Natural killer cell (primary cell): ENCODE results near the gene KIAA1671. TPM values are rescaled to one million over a fixed set of nuclear protein-coding genes. Genes with fewer than 3 reads are reported as not detected.

Experiments
- ATAC-seq, 3 donors: fragments of 150-1000 bp in 2 of 3; fragments of 200-7000 bp in 1 of 3; cut with Tn5 transposase; 1 replicate in 1 of 3; 2 replicates in 2 of 3; pipeline ENCODE4 v1.10.0; 2021; ENCODE audit warnings: mild to moderate bottlenecking in 2 of 3, moderate library complexity in 2 of 3
- DNase-seq, 2 donors: peaks; one replicate each; pipeline versions ENCODE4 v3.0.0 to v3.0.0-alpha.2; 2013 to 2021; ENCODE audit warnings: mixed read lengths in 1 of 2
- H3K27ac ChIP-seq: one replicate; pipeline ENCODE4 v1.5.1; 2013; ENCODE audit warnings: mild to moderate bottlenecking, low read length
- H3K27me3 ChIP-seq: one replicate; pipeline ENCODE4 v1.6.1; 2013; ENCODE audit warnings: low read length; ENCODE audit not compliant: control insufficient read depth, insufficient read depth
- H3K36me3 ChIP-seq: one replicate; pipeline ENCODE4 v1.6.1; 2013; ENCODE audit warnings: low read length; ENCODE audit not compliant: control insufficient read depth, insufficient read depth
- H3K4me1 ChIP-seq: one replicate; pipeline ENCODE4 v1.6.1; 2013; ENCODE audit warnings: low read length; ENCODE audit not compliant: control insufficient read depth, insufficient read depth
- H3K4me3 ChIP-seq: one replicate; pipeline ENCODE4 v1.5.1; 2013; ENCODE audit warnings: low read length
- H3K9me3 ChIP-seq: one replicate; pipeline ENCODE4 v1.6.1; 2013; ENCODE audit warnings: low read length; ENCODE audit not compliant: control insufficient read depth, insufficient read depth
- H3K27ac Mint-ChIP-seq, 2 donors: one replicate each; pipeline ENCODE4 v1.8.0; 2022; ENCODE audit warnings: mild to moderate bottlenecking in 2 of 2, mixed read lengths in 2 of 2, moderate library complexity in 1 of 2
- H3K27me3 Mint-ChIP-seq, 2 donors: one replicate each; pipeline ENCODE4 v1.8.0; 2022; ENCODE audit warnings: low read depth in 2 of 2, mixed read lengths in 2 of 2
- H3K36me3 Mint-ChIP-seq: one replicate; pipeline ENCODE4 v1.8.0; 2022; ENCODE audit warnings: mixed read lengths
- H3K4me1 Mint-ChIP-seq, 2 donors: one replicate each; pipeline ENCODE4 v1.8.0; 2022; ENCODE audit warnings: mixed read lengths in 2 of 2
- H3K4me3 Mint-ChIP-seq: one replicate; pipeline ENCODE4 v1.8.0; 2022; ENCODE audit warnings: mild to moderate bottlenecking, moderate library complexity, mixed read lengths
- H3K9me3 Mint-ChIP-seq, 2 donors: one replicate each; pipeline ENCODE4 v1.8.0; 2022; ENCODE audit warnings: mixed read lengths in 2 of 2
- WGBS: methylation state at CpG from one replicate; pipeline ENCODE4 v1.1.7; 2013; ENCODE audit warnings: missing lambda C conversion rate; ENCODE audit not compliant: insufficient coverage; 5-methylcytosine and 5-hydroxymethylcytosine counted together
- intact Hi-C: fragments of 100-400 bp; cut with micrococcal nuclease; formaldehyde crosslinking; loops from one replicate; pipeline ENCODE4 v1.14.2; 2022
- total RNA-seq, 4 donors: library from RNA; stranded (reverse); fragments of 120-200 nt in 1 of 4; gene quantifications; one replicate each; pipeline versions ENCODE4 v1.2.3 to v1.2.4, GENCODE V29; 2013 to 2022
- TF ChIP-seq, protein P1 (sequence below): fragments of 200-600 bp; IDR thresholded peaks from one replicate; pipeline ENCODE4 v1.8.0; 2022; ENCODE audit warnings: antibody characterized with exemption

The KIAA1671 gene
- total RNA-seq, 3 donors from 2014 or later (not counting 1 experiment from before 2014, with no cell fraction given): 3.6 to 24.0 (median 7.3) TPM

DNA sequence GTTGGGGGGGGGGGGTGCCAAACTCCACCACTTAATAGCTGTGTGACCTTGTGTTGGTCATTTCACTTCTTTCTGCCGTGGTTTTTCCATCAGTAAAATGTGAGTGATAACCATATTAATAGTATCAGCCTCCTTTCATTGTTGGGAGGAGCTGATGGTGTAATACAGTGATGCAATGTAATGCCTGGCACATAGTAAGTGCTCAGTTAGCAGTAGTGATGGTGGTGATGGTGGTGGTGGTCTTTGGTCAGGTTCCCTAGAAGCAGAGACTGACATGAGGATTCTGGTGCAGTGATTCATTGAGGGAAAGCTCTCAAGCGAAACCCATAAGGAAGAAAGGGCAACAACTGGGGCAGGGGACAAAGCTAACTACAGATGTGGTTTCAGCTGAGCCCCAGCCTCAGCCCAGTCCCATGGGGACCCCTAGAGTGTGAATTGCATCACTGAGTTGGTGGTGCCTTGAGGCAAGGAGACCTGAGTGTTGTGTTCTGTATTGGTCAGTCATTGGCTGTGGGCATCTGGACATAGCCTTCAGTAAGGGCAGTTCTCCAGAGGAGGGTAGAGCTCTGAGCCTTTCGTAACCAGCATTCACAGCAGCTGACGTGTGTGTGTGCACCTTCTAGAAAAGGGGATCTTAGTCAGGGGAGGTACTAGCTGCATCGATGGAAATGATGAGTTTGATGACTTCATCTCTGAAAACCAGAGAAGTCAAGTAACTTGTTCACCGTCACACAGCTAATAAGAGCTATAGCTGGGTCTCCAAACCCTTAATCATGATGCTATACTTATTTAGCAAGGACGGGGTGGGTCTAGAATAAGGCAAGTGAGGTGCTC lies 153.5 kb downstream of the KIAA1671 start:
- DNase-seq (no peak), ATAC-seq (no peak)
- no peak overlapping the region for H3K27ac ChIP-seq
- Mint-ChIP-seq H3K27me3 (peaks cover 0 to 8% of the 10 kb centered on the region in 2 donors), H3K27ac (no peak overlapping the region), H3K36me3 (no peaks in the 10 kb centered on the region), H3K4me3 (no peak overlapping the region), H3K4me1 (peaks cover 6 to 16% of the 10 kb centered on the region in 2 donors), H3K9me3 (no peaks in the 10 kb centered on the region)
- intact Hi-C loops: no loop called here
- H3K27me3 ChIP-seq: no peaks in the 10 kb centered on the region
- no peaks in the 10 kb centered on the region for H3K36me3 ChIP-seq
- H3K4me1 ChIP-seq: peaks cover 7% of the 10 kb centered on the region
- no peaks in the 10 kb centered on the region for H3K9me3 ChIP-seq
- H3K4me3 ChIP-seq: no peak overlapping the region
- TF ChIP-seq, protein P1, sequence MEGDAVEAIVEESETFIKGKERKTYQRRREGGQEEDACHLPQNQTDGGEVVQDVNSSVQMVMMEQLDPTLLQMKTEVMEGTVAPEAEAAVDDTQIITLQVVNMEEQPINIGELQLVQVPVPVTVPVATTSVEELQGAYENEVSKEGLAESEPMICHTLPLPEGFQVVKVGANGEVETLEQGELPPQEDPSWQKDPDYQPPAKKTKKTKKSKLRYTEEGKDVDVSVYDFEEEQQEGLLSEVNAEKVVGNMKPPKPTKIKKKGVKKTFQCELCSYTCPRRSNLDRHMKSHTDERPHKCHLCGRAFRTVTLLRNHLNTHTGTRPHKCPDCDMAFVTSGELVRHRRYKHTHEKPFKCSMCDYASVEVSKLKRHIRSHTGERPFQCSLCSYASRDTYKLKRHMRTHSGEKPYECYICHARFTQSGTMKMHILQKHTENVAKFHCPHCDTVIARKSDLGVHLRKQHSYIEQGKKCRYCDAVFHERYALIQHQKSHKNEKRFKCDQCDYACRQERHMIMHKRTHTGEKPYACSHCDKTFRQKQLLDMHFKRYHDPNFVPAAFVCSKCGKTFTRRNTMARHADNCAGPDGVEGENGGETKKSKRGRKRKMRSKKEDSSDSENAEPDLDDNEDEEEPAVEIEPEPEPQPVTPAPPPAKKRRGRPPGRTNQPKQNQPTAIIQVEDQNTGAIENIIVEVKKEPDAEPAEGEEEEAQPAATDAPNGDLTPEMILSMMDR: no peak
- 77% methylated on average over 5 of the region's 7 CpGs for whole genome bisulfite sequencing

DNA sequence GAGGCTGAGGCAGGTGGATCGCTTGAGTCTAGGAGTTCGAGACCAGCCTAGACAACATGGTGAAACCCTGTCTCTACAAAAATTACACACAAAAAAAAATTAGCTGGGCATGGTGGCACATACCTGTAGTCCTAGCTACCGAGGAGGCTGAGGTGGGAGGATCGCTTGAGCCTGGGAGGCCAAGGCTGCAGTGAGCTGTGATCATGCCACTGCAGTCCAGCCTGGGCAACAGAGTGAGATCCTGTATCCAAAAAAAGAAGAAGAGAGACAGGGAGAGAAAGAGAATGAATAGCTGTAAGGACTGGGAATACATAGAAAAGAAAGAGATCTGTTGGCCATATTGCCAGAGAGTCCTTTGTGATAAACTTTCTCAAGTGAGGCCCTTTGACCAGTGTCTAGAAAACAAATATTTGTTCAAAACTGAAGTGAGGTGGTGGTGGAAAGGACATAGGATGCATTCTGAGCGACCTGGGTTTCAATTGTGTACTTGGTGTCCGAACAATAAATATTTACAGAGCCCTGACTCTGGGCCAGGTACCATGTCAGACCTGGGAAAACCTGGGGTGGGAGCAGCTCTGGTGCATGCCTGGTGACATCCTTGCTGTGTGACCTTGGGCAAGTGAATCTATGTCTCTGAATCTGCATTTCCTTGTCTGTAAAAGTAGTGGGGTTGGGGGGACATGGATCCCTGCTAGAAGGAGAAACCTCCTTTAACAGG lies 157.5 kb downstream of the KIAA1671 start:
- WGBS: 96% methylated on average over 5 of the region's 6 CpGs
- ATAC-seq (no peak), DNase-seq (no peak)
- TF ChIP-seq, protein P1: no peak
- peaks cover 0 to 8% of the 10 kb centered on the region in 2 donors for H3K27me3 Mint-ChIP-seq
- no peaks in the 10 kb centered on the region for H3K36me3 Mint-ChIP-seq
- peak overlapping the region in 1 of 2 donors; percentile 90 for H3K27ac Mint-ChIP-seq
- H3K4me3 Mint-ChIP-seq: peak overlapping the region; percentile 89
- H3K36me3 ChIP-seq: no peaks in the 10 kb centered on the region
- H3K27ac ChIP-seq: no peak overlapping the region
- peaks cover 18% of the 10 kb centered on the region for H3K4me1 ChIP-seq
- intact Hi-C loops: no loop called here
- H3K27me3 ChIP-seq: no peaks in the 10 kb centered on the region
- H3K9me3 Mint-ChIP-seq: no peaks in the 10 kb centered on the region
- H3K4me3 ChIP-seq: no peak overlapping the region
- no peaks in the 10 kb centered on the region for H3K9me3 ChIP-seq
- peaks cover 19 to 24% of the 10 kb centered on the region in 2 donors for H3K4me1 Mint-ChIP-seq

DNA sequence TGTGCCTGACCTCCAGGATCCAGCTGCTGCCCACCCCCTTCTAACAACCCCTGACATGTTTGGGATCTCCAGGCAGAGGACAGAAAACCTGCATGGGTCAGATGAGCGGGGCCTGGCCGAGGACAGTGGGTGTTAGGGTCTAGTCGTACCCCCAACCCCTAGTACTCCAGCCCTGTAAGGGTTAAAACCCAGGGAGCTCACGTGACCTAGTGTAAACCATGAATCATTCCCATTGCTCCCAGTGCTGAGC lies 158.0 kb downstream of the KIAA1671 start:
- DNase-seq (no peak), ATAC-seq (no peak)
- Mint-ChIP-seq H3K4me1 (peaks cover 19 to 24% of the 10 kb centered on the region in 2 donors), H3K4me3 (peak overlapping the region; percentile 89), H3K36me3 (no peaks in the 10 kb centered on the region), H3K27ac (peak overlapping the region; percentile 49 to 90), H3K9me3 (no peaks in the 10 kb centered on the region), H3K27me3 (peaks cover 0 to 8% of the 10 kb centered on the region in 2 donors)
- TF ChIP-seq, protein P1: no peak
- Histone ChIP-seq H3K27ac (no peak overlapping the region), H3K27me3 (no peaks in the 10 kb centered on the region), H3K4me3 (no peak overlapping the region), H3K4me1 (peaks cover 18% of the 10 kb centered on the region), H3K9me3 (no peaks in the 10 kb centered on the region), H3K36me3 (no peaks in the 10 kb centered on the region)
- intact Hi-C loops: no loop called here
- 58% methylated on average over 4 of the region's 4 CpGs for WGBS
